Measurements from ENCODE around the gene ZNF710. TPM values are rescaled to one million over a fixed set of nuclear protein-coding genes. Genes with fewer than 3 reads are reported as not detected.

The ZNF710 gene
- total RNA-seq, 4 donors from 2014 or later, result 27.3 to 43.4 (median 35.6) TPM

DNA sequence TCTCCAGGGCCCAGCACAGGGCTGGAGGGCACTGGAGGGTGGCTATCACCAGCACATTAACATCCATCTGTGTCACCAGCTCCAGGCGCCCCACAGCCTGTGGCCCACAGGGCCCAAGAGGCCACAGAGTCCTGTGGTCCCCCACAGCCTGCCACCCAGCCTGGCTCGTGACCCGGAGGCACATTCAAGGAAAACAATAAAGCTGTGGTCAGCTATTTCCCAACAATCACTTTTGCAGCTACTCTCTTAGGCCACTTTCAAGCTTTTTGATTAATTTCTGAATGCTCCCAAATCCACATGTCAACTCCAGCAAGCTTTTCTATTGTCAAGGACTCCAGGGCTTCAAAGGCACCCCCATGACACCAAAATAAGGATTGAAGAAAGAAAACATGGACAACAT lies 84.4 kb downstream of the ZNF710 start:
- intact Hi-C loops (cut with DNase I; ENCODE audit: low total_unique reads), result loop anchor here (10.0 kb wide), 1 partner anchor 181 kb away; no protein-coding TSS in a partner anchor
- Histone ChIP-seq H3K36me3 (peaks cover 0 to 32% (median 10%) of the 10 kb centered on the region in 4 donors), H3K4me3 (no peak overlapping the region), H3K27ac (peak overlapping the region in 3 of 4 donors; percentile 12 to 36 (median 24)), H3K9me3 (no peaks in the 10 kb centered on the region), H3K4me1 (peaks cover 0 to 8% (median 2%) of the 10 kb centered on the region in 4 donors), H3K27me3 (no peaks in the 10 kb centered on the region)
- WGBS, 2 donors (ENCODE audit: low coverage in 1 of 2), result 82 to 87% methylated on average over 2 to 3 of the region's 3 CpGs
- DNase-seq, result no peak
- TF ChIP-seq POLR2AphosphoS5 (IDR thresholded peaks at IDR 0.05) (no peak), POLR2A (IDR thresholded peaks at IDR 0.05) (no peak), EP300 (IDR thresholded peaks at IDR 0.05; ENCODE audit: low read depth) (no peak)
- TF ChIP-seq, protein P1, sequence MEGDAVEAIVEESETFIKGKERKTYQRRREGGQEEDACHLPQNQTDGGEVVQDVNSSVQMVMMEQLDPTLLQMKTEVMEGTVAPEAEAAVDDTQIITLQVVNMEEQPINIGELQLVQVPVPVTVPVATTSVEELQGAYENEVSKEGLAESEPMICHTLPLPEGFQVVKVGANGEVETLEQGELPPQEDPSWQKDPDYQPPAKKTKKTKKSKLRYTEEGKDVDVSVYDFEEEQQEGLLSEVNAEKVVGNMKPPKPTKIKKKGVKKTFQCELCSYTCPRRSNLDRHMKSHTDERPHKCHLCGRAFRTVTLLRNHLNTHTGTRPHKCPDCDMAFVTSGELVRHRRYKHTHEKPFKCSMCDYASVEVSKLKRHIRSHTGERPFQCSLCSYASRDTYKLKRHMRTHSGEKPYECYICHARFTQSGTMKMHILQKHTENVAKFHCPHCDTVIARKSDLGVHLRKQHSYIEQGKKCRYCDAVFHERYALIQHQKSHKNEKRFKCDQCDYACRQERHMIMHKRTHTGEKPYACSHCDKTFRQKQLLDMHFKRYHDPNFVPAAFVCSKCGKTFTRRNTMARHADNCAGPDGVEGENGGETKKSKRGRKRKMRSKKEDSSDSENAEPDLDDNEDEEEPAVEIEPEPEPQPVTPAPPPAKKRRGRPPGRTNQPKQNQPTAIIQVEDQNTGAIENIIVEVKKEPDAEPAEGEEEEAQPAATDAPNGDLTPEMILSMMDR (IDR thresholded peaks at IDR 0.05), result no peak
- in situ Hi-C loops (cut with MboI; ENCODE audit: low pct_ligation_motif_present in 1 of 4, low pct_unique_long_range_greater_than_20kb in 1 of 4, low sequenced_read_pairs in 3 of 4), result loop anchor here in 3 of 4 donors (10.0 to 25.0 kb wide), 3 partner anchors 181 to 348 kb away; partner anchors contain the start of gene MESP1 (in 2 of the 3)

GRCh38 chr15:90086868-90087268 lies 85.7 kb downstream of the ZNF710 start:
- TF ChIP-seq POLR2A (IDR thresholded peaks at IDR 0.05) (no peak), POLR2AphosphoS5 (IDR thresholded peaks at IDR 0.05) (no peak), EP300 (IDR thresholded peaks at IDR 0.05; ENCODE audit: low read depth) (no peak)
- TF ChIP-seq, protein P1 (IDR thresholded peaks at IDR 0.05), result peak; percentile 56 to 68 (median 60)
- Histone ChIP-seq H3K4me3 (no peak overlapping the region), H3K27me3 (no peaks in the 10 kb centered on the region), H3K27ac (no peak overlapping the region), H3K9me3 (no peaks in the 10 kb centered on the region), H3K4me1 (peaks cover 0 to 8% (median 2%) of the 10 kb centered on the region in 4 donors), H3K36me3 (peaks cover 0 to 34% (median 10%) of the 10 kb centered on the region in 4 donors)
- peak; percentile 55 for DNase-seq
- intact Hi-C loops (cut with DNase I; ENCODE audit: low total_unique reads), result loop anchor here (10.0 kb wide), 1 partner anchor 182 kb away; no protein-coding TSS in a partner anchor
- in situ Hi-C loops (cut with MboI; ENCODE audit: low pct_ligation_motif_present in 1 of 4, low pct_unique_long_range_greater_than_20kb in 1 of 4, low sequenced_read_pairs in 3 of 4), result loop anchor here in 3 of 4 donors (10.0 to 25.0 kb wide), 3 partner anchors 182 to 350 kb away; partner anchors contain the start of gene MESP1 (in 2 of the 3)
- 90% methylated on average over 7 of the region's 7 CpGs; no CpG with 5 or more reads in 1 of the 2 donors for WGBS, 2 donors (ENCODE audit: low coverage in 1 of 2)

- 76 to 85% methylated on average over 10 to 20 of the region's 20 CpGs for WGBS, 2 donors (ENCODE audit: low coverage in 1 of 2)
- Histone ChIP-seq H3K4me1 (peaks cover 0 to 2% (median 0%) of the 10 kb centered on the region in 4 donors), H3K36me3 (peaks cover 0 to 34% (median 10%) of the 10 kb centered on the region in 4 donors), H3K9me3 (no peaks in the 10 kb centered on the region), H3K4me3 (no peak overlapping the region), H3K27me3 (no peaks in the 10 kb centered on the region), H3K27ac (no peak overlapping the region)
- DNase-seq, result peak; percentile 26
- in situ Hi-C loops (cut with MboI; ENCODE audit: low pct_ligation_motif_present in 1 of 4, low pct_unique_long_range_greater_than_20kb in 1 of 4, low sequenced_read_pairs in 3 of 4), result loop anchor here in 3 of 4 donors (10.0 to 25.0 kb wide), 3 partner anchors 183 to 350 kb away; partner anchors contain the start of gene MESP1 (in 2 of the 3)
- intact Hi-C loops (cut with DNase I; ENCODE audit: low total_unique reads), result loop anchor here (10.0 kb wide), 1 partner anchor 183 kb away; no protein-coding TSS in a partner anchor
- no peak for TF ChIP-seq POLR2AphosphoS5 (IDR thresholded peaks at IDR 0.05)
- TF ChIP-seq, protein P1 (IDR thresholded peaks at IDR 0.05), result no peak
- TF ChIP-seq POLR2A (IDR thresholded peaks at IDR 0.05), result no peak
- TF ChIP-seq EP300 (IDR thresholded peaks at IDR 0.05; ENCODE audit: low read depth), result no peak
These were observed 86.5 kb downstream of the ZNF710 start for GRCh38 chr15:90087454-90088154.

GRCh38 chr15:90090226-90090848 lies 89.2 kb downstream of the ZNF710 start:
- 81% methylated on average over 11 of the region's 11 CpGs; no CpG with 5 or more reads in 1 of the 2 donors for WGBS, 2 donors (ENCODE audit: low coverage in 1 of 2)
- Histone ChIP-seq H3K27me3 (no peaks in the 10 kb centered on the region), H3K36me3 (peaks cover 0 to 16% (median 5%) of the 10 kb centered on the region in 4 donors), H3K27ac (no peak overlapping the region), H3K9me3 (no peaks in the 10 kb centered on the region), H3K4me3 (no peak overlapping the region), H3K4me1 (peaks cover 4 to 14% (median 6%) of the 10 kb centered on the region in 4 donors)
- no peak for TF ChIP-seq POLR2AphosphoS5 (IDR thresholded peaks at IDR 0.05)
- TF ChIP-seq, protein P1 (IDR thresholded peaks at IDR 0.05), result no peak
- TF ChIP-seq POLR2A (IDR thresholded peaks at IDR 0.05), result no peak
- no peak for TF ChIP-seq EP300 (IDR thresholded peaks at IDR 0.05; ENCODE audit: low read depth)
- intact Hi-C loops (cut with DNase I; ENCODE audit: low total_unique reads) (no loop called here), in situ Hi-C loops (cut with MboI; ENCODE audit: low pct_ligation_motif_present in 1 of 4, low pct_unique_long_range_greater_than_20kb in 1 of 4, low sequenced_read_pairs in 3 of 4) (loop anchor here (10.0 to 25.0 kb wide), 3 partner anchors 328 to 353 kb away; partner anchors contain the start of gene MESP1 (in 3 of the 4))
- DNase-seq, result no peak
